GM18517 (cell line): Measurements from ENCODE around the gene MCL1.

ENCODE experiments used
- ATAC-seq: cut with Tn5 transposase; IDR thresholded peaks from one replicate; pipeline ENCODE4 v1.9.1; 2021; ENCODE audit warnings: mild to moderate bottlenecking, moderate library complexity; ENCODE audit not compliant: unreplicated experiment

MCL1 gene

GRCh38 chr1:150558303-150558704, 21.1 kb downstream of the MCL1 start:
- ATAC-seq: no peak

- no peak for ATAC-seq
Measured at GRCh38 chr1:150557813-150558212, 21.6 kb downstream of the MCL1 start.

DNA sequence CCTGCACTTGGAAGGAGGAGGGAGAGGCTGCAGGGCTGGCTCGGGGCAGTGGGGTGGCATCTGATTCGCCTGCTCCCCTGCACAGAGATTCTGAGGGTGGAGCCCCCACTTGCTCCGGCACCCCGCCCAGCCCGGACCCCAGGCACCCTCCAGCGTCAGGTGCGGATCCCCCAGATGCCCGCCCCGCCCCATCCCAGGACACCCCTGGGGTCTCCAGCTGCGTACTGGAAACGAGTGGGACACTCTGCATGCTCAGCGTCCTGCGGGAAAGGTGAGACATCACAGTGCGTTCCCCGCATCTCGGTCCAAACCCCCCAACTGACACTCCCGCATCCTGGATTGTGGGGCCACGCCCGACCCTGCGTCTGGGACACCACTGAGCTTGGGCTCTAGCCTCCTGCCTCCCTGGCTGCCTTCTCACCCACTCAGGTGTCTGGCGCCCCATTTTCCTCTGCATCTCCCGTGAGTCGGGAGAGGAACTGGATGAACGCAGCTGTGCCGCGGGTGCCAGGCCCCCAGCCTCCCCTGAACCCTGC, 22.3 kb downstream of the MCL1 start:
- no peak for ATAC-seq

- ATAC-seq: no peak
Measured at GRCh38 chr1:150555971-150556865, 23.2 kb downstream of the MCL1 start.

DNA sequence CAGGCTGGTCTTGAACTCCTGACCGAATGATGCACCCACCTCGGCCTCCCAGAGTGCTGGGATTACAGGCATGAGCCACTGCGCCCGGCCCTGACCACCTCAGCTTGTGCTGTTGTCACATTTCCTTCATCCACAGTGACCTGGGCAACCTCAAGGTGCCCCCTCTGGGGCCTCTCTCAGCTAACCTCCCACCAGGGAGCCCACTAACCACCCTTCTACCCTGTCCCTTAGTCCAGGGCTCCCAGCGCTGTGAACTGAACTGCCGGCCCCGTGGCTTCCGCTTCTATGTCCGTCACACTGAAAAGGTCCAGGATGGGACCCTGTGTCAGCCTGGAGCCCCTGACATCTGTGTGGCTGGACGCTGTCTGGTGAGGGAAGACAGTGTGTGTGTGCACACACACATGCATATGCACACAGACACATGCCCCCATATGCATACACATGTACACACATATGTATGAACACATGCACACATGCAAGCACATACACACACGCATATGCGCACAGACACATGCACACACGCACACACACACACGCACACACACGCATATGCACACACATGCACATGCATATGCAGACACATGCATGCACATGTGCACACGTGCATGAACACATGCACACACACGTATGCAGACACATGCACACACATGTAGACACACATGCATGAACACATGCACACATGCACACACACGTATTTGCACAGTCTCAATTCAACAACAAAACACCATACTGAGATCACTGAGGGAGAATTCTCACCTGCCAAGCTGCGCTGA, 24.0 kb downstream of the MCL1 start:
- ATAC-seq: no peak

GRCh38 chr1:150554086-150554452, 25.3 kb downstream of the MCL1 start:
- no peak for ATAC-seq

DNA sequence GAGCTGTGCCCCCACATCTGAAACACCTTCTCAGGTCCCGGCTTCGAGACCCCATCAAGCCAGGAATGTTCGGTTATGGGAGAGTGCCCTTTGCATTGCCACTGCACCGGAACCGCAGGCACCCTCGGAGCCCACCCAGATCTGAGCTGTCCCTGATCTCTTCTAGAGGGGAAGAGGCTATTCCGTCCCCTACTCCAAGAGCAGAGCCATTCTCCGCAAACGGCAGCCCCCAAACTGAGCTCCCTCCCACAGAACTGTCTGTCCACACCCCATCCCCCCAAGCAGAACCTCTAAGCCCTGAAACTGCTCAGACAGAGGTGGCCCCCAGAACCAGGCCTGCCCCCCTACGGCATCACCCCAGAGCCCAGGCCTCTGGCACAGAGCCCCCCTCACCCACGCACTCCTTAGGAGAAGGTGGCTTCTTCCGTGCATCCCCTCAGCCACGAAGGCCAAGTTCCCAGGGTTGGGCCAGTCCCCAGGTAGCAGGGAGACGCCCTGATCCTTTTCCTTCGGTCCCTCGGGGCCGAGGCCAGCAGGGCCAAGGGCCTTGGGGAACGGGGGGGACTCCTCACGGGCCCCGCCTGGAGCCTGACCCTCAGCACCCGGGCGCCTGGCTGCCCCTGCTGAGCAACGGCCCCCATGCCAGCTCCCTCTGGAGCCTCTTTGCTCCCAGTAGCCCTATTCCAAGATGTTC, 25.9 kb downstream of the MCL1 start:
- no peak for ATAC-seq

- no peak for ATAC-seq
Measured at GRCh38 chr1:150552911-150553289, 26.5 kb downstream of the MCL1 start.

GRCh38 chr1:150552128-150552910, 27.1 kb downstream of the MCL1 start:
- no peak for ATAC-seq

DNA sequence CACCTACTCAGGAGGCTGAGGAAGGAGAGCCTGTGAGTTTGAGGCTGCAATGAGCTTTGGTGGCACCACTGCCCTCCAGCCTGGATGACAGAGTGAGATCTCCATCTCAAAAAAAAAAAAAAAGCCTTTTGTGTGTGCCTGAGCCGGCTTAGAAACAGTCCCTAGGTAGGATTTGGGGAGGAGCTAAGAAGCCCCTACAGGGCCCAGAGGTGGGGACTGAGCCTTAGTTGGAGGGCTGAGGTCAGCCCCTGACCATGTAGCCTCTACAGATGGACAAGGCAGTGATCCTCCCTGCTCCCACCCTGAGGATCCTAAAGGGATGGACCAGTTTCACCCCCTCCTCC, 27.7 kb downstream of the MCL1 start:
- ATAC-seq: no peak

DNA sequence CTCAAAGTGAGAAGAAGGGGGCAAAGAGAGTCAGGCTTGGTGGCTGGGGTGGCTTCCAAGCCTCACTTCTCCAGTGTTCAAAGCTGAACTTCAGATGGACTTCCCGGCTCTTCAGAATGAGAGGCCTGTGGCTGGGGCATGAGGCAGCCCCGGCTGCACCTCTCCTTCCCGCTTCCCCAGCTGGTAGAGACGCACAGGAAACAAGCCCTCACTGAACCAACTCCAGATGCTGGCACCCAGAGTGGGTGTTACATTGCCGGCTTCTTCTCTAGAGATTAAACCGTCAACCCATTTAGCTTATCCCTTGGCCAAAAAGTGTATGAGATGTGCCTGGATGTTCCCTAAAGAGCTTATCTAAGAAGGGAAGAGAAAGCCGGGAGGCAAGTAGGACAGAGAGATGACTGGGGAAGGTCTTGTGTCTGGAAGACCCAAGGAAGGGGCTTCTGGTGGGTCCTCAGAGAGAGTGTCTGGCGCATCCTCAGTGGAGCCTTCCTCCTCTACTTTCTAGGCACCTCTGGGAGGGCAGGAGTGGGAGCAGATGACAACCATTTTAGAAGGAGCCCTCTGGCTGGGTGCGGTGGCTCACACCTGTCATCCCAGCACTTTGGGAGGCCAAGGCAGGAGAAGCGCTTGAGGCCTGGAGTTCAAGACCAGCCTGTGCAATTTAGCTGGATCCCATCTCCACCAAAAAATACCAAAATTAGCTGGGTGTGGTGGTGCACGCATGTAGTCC, 28.2 kb downstream of the MCL1 start:
- ATAC-seq: no peak

- ATAC-seq: no peak
Measured at GRCh38 chr1:150550222-150551050, 29.0 kb downstream of the MCL1 start.

DNA sequence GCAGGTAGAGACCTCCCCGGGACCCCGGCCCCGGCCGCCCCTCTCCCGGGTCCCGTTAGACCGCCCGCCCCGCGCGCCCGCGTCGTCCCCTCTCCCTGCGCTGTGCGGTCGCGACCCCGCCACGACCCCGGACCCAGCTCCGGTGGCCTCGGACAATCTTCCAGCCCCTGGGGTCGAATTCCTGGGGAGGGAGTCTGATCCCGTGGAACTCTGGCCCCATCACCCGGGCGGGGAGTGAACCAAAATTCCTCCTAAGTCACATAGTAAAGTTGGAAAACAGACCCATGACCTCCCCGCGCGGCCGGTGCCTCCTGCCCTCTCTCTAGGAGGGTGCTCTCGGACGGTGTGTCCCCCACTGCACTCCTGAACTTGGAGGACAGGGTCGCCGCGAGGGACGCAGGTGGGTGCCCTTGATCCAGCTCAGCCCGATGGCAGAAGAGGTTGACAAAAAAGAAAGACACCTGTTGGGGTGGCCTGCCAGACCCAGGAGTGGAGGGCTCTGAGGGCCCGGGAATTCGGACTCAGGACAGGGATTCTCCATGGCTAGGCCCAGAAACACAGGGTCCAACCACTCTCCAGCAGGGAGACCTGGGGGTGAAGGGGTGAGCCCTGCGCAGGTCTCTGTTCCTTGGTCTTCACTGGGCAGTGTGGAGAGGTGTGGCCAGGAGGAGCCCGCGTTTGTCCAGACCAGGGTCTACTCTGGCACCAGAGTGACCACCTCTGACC, 29.8 kb downstream of the MCL1 start:
- ATAC-seq: no peak

GRCh38 chr1:150548632-150549495, 30.5 kb downstream of the MCL1 start, which contains the start of gene ADAMTSL4:
Gene ADAMTSL4 (plus strand): TSS chr1:150549408. CDS start chr1:150552289, 2,881 bp downstream.
- no peak for ATAC-seq

DNA sequence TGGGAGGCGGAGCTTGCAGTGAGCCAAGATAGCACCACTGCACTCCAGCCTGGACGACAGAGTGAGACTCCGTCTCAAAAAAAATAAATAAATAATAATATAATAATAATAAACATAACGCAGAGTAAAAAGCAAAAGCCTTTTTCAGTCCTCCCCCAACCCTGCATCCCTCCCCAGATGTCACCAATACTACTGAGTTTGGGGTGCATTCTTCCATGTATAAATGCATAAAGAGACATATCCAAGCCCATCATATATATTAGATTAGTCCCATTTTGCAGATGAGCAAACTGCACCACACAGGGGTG, 31.1 kb downstream of the MCL1 start:
- ATAC-seq: no peak

DNA sequence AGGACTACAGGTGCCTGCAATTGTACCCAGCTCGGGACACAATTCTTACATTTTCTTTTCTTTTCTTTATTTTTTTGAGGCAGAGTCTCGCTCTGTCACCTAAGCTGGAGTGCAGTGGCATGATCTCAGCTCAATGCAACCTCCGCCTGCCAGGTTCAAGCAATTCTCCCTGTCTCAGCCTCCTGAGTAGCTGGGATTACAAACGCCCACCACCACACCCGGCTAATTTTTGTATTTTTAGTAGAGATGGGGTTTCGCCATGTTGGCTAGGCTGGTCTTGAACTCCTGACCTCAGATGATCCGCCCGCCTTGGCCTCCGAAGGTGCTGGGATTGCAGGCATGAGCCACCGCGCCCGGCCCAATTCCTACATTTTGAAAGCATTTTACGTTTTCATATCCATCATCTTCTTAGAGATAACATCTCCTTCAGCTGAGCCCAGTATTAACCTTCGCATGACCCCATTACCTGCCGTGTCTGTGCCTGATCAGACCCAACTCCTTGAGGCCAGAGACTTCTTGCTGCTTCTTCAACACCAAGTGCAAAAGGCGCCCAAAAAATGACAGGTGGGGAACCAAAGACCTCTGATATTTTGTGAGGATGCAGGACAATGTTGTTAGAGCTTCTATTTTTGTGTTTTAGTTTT, 33.0 kb downstream of the MCL1 start:
- ATAC-seq: no peak

GRCh38 chr1:150545486-150546032, 33.9 kb downstream of the MCL1 start:
- ATAC-seq: no peak
